SU-DHL-6 (cell line): ENCODE data around the gene KIAA1210.

Experiments
- EZH2phosphoT487 ChIP-seq: fragments of 200-600 bp; sonication (generic), shearing (Covaris generic); conservative IDR thresholded peaks from 2 replicates; pipeline ENCODE4 v1.6.1; 2018; ENCODE audit warnings: mild to moderate bottlenecking, antibody characterized with exemption, low read length, moderate library complexity, mixed read lengths
- TF ChIP-seq, protein P1 (sequence below): fragments of 200-600 bp; sonication (generic); IDR thresholded peaks from one replicate; pipeline ENCODE4 v1.5.1; 2017; ENCODE audit warnings: antibody characterized with exemption, mild to moderate bottlenecking, low read length, moderate library complexity; ENCODE audit not compliant: insufficient read depth, poor library complexity, severe bottlenecking

- TF ChIP-seq, protein P1, sequence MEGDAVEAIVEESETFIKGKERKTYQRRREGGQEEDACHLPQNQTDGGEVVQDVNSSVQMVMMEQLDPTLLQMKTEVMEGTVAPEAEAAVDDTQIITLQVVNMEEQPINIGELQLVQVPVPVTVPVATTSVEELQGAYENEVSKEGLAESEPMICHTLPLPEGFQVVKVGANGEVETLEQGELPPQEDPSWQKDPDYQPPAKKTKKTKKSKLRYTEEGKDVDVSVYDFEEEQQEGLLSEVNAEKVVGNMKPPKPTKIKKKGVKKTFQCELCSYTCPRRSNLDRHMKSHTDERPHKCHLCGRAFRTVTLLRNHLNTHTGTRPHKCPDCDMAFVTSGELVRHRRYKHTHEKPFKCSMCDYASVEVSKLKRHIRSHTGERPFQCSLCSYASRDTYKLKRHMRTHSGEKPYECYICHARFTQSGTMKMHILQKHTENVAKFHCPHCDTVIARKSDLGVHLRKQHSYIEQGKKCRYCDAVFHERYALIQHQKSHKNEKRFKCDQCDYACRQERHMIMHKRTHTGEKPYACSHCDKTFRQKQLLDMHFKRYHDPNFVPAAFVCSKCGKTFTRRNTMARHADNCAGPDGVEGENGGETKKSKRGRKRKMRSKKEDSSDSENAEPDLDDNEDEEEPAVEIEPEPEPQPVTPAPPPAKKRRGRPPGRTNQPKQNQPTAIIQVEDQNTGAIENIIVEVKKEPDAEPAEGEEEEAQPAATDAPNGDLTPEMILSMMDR = no peak
- no peak for TF ChIP-seq EZH2phosphoT487
Measured at GRCh38 chrX:119028733-119029330, 98.8 kb downstream of the KIAA1210 start.
